ENCODE measurements around the gene TSPAN12.

TSPAN12 gene

GRCh38 chr7:120742372-120742771 lies 115.6 kb downstream of the TSPAN12 start:
- no peak for DNase-seq

GRCh38 chr7:120741371-120742042 lies 116.4 kb downstream of the TSPAN12 start:
- no peak for DNase-seq

- DNase-seq, result no peak
Observed at GRCh38 chr7:120740348-120740747, 117.6 kb downstream of the TSPAN12 start.

- DNase-seq, result no peak
Observed at GRCh38 chr7:120738816-120739215, 119.1 kb downstream of the TSPAN12 start.

Data from activated naive CD4-positive, alpha-beta T cell (primary cell).